Activated T-cell treated with anti-CD3 and anti-CD28 coated beads for 1 hour (primary cell): ENCODE measurements around the gene CARMIL1.

Experiments used
- DNase-seq: peaks from one replicate; pipeline ENCODE4 v3.0.0-alpha.2; 2020; ENCODE audit warnings: low read depth

The CARMIL1 gene

DNA sequence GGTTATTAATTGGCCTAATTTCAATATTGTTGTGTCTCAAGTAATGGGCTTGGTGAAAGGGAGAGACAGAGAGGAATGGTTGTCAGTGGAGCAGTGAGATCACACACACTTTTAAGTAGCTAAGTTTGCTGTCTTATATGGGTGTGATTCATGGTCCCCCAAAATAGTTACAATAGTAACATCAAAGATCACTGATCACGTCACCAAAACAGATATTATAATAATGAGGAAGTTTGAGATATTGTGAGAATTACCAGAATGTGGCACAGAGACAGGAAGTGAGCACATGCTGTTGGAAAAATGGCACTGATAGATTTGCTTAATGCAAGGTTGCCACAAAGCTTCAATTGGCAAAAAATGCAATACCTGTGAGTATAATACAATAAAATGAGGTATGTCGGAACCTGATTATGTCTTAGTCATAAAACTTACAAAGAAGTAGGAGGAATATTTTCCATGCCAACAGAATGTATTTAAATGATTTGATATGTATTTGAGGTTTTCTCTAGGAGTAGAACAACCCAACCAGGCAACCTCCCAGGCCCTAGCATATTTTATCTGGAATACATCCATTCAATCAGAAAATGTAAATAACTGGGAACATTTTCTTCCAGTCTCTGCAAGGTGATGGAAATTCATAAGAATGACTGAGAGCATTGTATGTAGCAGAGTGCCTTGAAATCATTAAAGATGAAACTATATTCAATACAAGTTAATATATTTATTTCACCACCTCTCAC is 167.8 kb downstream of the CARMIL1 start:
- DNase-seq, result no peak

DNA sequence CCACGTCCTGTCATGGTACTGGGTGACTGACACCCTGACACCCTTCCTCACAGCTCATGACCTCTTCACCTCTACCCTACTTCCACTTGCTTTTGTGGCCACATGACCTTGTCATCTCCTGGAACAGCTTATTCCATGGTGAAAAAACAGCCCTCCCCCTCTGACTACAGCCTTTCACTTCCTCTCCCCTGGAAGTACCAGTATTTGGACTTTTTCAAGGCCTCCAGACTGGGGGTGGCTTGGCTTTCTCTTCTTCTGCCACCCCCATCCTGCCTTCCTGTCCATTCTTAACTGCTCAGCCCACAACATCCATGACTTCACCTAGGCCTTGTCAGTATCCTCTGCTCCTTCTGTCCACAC is 168.4 kb downstream of the CARMIL1 start:
- no peak for DNase-seq

DNA sequence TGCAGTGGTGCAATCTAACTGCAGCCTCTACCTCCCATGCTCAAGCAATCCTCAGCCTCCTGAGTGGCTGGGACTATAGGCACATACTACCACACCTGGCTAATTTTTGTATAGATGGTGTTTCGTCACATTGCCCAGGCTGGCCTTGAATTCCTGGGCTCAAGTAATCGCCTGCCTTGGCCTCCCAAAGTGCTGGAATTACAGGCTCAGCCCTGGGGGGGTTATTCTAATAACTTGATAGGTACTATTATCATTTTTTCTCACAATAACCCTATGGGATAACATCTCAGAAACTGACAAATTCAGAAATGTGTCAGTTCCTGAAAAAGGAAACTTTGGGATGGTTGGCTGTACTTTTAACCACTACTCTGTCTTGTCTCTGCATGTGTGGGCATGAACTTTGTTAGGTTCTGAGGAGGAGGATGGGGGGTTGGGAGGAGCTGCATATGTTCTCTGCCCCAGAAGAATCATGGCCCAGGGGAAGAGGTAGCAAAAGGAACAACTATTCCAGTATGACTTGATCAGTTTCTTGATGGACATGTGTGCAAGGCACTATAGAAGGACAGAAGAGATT is 169.9 kb downstream of the CARMIL1 start:
- no peak for DNase-seq

DNA sequence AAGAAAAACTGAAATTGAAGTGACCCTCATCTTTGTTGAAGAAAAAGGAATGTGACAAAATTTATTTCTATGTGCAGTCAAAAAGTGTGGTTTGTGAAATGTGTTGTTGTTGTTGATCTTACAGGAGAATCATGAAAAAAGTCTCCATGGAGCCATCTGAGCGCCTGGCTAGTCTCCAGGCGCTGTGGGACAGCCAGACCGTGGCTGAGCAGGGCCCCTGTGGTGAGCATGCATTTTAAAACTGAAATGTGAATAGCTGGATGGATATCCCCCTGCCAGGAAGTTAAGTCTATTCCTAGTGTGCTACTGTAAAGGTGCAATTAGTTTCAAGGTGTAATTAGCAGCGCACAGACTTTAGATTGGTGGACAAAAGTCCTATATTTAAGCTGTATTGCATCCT is 170.6 kb downstream of the CARMIL1 start:
- no peak for DNase-seq

DNA sequence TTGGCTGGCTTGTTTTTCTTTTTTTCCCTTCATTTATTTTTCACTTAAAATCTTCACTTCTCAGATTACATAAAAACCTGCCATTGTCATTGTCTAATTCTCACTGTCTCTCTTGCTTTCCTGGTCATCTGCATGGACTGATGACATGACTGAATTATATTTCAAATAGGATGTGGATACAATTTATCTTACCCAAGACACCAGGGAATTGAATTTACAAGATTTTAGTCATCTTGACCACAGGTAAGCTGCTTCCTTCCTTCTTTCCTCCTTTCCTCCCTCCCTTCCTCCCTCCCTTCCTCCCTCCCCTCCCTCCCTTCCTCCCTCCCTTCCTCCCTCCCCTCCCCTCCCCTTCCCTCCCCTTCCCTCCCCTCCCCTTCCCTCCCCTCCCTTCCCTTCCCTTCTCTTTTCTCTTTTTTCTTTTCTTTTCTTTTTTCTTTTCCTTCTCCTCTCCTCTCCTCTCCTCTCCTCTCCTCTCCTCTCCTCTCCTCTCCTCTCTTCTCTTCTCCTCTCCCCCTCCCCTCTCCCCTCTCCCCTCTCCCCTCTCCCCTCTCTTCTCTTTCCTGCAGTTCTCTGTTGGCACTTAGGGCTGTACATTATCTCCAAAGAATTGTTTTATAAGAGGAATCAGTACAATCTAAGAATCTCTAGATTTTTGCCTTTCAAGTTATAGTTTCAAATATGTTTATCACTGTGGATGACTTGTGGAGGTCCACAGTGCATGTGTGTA is 171.5 kb downstream of the CARMIL1 start:
- DNase-seq, result no peak

DNA sequence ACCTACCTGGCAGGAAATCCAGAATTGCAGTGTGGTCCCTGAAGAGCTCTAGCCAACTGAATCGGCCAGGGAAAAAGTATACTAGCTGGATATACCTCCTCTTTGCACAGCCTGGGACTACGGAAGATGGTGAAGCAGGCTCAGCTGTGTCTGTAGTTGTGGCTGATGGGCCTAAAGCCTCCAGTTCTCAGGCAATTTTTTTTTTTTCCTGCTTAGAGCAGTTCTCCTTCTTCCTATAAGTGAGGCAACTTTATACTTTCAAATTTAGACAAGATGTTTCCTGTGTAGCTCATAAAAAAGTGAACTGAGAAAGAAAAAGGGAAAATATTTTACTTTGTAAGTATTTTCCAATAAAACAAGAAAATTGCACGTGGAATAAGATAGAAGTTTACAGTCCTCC is 172.9 kb downstream of the CARMIL1 start:
- DNase-seq, result no peak

DNA sequence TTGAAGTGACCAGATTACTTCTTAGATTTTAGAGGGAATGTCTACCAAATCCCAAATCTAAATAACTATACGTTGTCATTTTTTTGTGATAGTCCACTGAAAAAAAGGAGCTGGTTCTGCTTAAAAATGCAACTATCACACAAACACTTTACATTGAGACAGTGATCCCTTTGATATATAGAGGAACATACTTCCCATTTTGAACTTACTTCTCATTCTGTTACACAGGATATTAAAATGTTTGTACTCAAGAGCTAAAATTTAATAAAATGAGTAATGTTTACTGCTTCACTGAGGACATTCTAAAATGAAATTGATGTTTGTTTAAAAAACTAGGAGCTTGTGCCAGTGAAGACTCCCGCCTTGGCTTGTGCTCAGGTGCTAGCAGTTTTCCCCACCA is 174.1 kb downstream of the CARMIL1 start:
- no peak for DNase-seq

DNA sequence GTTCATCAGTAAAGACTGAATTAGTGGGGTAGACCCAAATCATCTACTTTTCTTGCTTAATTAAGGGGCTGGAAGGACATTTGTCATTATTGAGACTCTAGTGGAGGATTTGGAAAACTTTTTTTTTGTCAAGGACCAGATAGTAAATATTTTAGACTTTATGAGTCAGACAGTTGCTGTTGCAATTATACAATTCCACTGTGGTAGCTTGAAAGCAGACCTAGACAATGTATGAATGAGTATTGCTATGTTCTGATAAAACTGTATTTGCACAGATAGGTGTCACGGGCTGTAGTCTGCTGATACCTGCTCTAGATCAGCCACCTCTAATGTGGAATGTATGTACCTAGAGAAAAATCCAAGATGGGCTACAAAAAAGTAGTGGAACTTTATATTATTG is 175.0 kb downstream of the CARMIL1 start:
- no peak for DNase-seq

DNA sequence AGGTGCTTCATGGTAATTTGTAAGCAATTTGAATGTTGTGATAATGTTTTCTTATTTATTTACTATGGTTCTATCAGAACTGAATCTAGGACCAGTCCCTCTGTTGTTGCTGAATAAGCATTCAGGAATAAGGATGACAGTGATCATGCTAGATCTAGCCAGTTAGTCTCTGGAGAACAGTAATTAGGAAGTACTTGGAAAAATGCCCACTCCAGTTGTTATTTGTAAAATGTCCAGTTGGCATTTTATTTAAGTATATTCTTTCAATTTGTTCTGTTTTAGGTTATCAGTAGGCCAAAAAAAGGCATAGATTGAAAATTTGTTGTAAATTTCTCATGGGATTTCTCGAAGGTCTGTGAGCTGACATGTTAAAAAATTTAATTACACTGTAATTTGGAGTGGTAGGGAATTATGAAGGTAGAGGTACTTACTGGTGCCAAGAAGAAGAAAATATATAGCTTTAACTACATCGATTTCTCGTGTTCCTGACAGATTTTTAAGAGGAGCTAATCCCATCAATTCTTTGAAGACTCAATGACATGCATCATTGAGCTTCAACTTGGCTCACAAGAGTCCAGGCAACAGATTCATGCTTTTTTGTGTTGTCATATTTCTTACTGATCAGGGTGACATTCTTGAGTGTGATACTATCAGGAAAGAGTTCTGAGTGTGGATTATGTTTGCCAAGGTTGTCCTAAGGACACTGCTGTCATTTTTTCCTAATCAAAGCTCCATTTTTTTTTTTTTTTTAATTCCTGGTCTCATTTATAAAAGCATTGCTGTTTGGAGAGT is 177.3 kb downstream of the CARMIL1 start:
- DNase-seq, result no peak

DNA sequence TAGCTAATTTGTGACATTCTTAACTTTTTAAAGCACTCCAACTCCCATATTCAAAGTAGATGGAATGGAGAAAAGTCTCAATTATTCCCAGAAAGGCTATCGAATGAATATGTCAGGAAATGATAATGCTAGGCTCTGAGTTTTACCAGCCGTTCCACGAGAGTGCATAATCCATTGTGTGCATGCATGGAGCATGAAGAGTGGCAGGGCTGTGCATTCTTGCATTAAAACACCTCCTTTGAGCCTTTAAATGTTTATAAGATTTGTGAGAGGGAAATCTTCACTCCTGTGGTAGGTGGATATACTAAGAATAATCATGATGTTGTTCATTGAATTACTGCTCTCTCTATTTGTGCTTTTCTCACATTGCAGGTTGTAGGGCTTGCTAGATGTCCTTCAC is 178.3 kb downstream of the CARMIL1 start:
- no peak for DNase-seq

DNA sequence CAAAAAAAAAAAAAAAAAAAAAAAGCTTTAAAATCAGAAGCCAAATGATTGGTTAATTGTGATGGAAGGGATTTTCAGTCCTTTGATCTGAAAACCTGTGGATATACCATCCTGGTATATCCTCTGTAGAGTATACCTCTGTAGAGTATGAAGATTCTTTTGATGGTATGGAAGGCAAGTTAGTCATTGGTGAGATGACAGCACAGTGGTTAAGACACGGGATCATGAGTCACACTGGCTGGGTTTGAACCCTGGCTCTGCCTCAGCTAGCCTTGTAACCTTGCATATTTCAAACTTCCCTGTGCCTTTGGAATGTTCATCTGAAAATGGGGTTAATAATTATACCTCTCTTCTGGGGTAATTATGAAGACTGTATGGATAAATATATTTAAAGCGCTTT is 179.3 kb downstream of the CARMIL1 start:
- DNase-seq, result no peak

DNA sequence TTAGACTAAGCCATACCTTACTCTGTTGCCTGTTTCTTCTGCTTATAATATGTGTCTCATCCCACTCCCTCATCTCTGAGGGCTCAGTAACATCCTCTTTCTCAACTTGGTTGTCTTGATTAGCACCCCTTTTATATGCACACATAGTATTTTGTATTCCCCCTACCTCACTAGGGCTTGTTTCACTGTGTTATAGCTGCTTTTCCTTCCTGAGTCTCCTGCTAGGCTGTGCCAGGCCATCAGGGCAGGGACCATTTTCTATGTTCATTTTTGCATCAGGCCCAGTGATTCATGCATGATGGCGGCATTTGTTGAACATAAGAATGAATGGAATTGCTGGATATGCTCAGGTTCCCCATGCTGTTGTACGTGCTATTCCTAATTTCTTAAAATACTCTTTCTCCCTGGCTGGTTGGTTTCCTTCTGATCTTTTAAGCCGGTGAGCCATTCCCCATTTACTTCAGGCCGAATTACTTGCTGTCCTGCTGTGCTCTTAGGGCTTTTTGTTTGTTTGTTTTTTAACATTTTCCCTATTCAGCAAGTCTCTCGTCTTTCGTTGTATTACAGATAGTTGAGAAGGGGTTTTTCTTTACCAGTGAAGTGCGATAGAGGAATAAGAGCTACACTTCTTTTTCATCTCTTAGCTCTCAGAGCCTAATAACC is 183.2 kb downstream of the CARMIL1 start:
- DNase-seq, result no peak

DNA sequence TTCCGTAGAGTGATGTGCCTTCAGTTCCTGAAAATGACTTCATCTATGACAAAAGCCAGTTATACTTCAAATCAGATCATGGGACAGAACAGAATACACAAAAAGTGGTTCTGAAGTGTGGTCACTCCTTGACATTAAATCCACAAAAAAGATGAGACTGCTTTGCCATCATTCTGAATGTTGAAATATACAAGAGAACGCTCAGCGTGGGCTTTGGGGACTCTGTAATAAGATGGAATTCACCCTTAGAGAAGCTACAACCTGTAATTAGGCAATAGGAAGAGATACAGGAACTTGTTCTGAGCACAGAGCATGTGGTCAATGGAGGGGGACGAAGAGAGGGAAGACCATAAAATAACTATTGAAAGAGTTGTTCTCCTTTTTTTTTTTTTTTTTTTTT is 184.3 kb downstream of the CARMIL1 start:
- no peak for DNase-seq

DNA sequence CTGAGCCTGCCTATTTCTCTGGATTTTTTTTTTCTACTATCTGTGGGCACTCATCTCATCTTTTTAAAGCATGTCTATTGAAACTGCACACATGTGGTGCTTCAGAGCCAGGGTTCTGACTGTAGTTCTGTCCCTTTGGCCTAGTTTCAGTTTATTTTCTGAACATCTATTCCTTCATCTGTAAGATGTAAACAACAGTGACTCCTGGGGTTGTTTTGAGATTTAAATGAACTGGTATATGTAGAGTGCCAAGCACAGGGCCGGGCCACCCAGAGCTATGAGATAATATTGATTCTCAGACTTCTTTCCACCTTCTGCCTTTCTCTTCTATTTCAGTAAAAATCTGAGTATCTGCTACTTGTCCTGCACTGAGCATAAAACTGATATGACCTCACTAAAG is 185.1 kb downstream of the CARMIL1 start:
- DNase-seq, result no peak

DNA sequence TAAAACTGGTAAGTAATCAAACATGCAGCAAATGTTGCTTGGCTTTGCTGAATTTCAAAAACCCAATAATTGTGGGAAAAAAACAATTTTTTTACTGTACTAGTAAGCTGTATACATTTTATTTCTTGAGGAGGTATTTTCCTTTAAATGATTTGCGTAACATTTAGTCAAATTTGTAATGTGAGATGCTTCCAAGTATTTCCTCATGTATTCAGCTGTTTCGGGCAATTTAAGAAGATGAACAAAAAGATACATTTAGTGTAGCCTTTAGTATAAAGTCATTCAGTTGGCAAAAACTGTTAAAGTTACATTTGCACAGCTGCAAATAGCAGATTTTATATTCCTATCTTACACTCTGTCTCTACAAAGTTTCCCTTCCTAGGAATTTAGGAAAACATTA is 186.8 kb downstream of the CARMIL1 start:
- no peak for DNase-seq

DNA sequence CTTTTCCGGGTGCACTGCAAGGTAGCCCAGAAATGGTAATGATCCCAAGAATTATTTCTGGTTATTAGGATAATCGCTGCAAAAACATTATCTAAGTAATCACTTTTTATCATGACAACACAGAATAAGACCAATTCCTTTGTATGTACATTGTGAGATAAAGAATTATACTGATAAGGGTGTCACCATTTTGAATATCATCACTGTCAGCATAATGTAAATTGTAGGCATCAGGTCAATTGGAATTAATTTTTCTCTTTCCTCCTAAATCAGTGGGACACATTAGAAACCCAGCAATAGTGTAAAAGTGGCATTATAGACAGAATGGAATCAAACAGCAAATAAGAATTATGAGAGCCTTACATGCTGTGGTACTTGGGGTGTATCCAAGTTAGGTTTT is 189.7 kb downstream of the CARMIL1 start:
- DNase-seq, result no peak

DNA sequence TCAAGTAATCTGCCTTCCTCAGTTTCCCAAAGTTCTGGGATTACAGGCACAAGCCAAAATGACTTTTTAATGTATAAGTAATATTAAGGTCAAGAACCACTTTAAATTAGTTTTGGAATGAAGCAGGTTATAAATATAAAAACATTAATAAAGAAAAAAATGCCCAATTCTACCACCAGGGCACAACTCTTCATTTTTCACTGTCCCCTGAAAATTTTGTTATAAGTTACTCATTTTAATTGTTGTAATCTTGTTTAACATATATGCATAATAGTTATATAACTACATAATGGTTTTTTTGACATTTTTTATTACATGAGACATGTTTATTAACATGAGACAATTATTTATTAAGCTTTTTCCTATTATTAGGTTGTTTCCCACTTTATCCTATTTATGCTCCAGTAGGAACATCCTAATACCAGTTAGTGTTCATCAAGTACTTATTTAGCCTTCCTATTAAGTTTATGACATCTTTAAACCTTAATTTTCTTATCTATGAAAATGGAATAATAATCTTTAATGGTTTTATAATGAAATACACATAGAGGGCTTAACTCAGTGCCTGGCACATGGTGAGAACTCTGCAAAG is 190.7 kb downstream of the CARMIL1 start:
- no peak for DNase-seq

DNA sequence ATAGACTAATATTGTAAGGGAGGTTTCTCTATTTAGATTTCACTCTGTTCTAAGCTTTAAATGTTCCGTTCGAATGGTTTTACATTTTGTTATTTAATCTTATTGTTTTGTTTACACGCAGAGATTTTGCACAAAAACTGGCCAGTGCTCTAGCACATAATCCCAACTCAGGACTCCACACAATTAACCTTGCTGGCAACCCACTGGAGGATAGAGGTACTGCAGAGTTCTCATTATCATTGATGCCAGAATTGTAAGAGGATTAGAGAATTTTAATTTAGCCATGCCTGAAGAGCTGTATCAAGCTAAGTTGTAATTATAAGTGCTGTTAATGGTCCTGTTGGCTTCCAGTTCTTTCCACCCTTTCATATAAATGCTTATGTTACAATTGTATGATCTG is 193.1 kb downstream of the CARMIL1 start:
- no peak for DNase-seq

DNA sequence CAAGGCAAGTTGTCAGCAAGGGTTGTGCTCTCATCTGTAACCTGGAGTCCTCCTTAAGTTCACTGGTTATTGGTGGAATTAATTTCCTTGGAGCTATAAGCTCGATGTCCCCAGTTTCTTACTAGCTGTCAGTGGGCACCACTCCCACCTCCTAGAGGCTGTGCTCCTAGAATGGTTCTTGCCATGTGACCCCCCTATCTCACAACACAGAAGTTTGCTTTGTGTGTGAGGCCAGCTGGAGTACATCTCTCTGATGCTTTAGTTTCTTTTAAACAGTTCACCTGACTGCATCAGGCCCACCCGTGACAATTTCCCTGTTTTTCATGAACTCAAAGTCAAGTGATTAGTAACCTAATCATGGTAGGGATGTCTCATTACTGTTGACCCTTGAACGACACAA is 193.7 kb downstream of the CARMIL1 start:
- no peak for DNase-seq

DNA sequence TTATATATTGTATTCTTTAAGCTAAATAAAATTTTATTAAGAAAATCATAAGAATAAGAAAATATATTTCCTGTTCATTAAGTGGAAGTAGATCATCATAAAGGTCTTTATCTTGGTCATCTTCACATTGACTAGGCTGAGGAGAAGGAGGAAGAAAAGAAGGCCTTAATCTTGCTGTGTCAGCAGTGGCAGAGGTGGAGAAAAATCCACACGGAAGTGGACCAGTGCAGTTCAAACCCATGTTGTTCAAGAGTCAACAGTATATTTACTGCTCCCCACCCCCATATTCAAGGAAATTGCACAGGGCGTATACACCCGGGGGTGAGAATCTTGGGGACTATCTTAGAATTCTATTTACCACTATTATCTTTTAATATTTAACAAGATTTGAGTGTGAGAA is 194.3 kb downstream of the CARMIL1 start:
- DNase-seq, result no peak

DNA sequence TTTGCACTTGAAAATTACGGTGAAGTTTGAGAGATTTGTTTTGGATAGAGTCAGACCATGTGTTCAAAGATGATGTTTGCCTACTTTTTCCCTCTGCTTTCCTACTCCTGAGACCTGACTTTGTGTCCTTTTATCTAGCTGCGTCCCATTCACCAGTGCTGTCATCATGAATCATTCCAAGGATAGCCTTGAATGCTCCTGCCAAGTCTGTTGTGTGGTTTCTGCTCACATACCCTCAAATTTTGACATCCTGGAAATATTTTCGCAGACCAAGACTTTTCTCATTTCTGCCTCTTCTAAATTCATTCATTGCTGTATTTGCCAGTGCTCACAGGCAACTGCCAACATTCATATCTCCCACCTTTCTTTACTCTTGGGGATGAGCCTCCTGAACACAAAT is 197.0 kb downstream of the CARMIL1 start:
- DNase-seq, result no peak
